GM18907 (cell line): ENCODE measurements around the gene PMPCB.
A peak's percentile ranks its signal among the peaks of the same experiment; 100 is the strongest.

Experiments used
- ATAC-seq: cut with Tn5 transposase; IDR thresholded peaks from one replicate; pipeline ENCODE4 v1.9.1; 2021; ENCODE audit warnings: mild to moderate bottlenecking, moderate library complexity; ENCODE audit not compliant: unreplicated experiment

PMPCB gene

DNA sequence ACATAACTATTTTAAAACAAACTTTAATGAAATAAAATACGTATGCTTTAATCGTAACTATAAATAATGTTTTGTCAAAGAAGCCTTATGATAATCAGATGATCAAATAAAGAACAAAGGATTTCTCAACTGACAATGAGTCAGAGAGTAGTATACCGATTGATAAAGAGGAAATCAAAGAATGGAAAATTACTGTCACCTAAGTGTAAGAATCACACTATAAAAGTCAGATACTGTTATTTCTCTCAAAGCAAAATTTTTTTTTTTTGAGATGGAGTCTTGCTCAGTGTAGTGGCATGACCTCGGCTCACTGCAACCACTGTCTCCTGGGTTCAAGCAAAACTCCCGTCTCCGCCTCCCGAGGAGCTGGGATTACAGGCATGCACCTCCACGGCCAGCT, 28.5 kb downstream of the PMPCB start:
- no peak for ATAC-seq

DNA sequence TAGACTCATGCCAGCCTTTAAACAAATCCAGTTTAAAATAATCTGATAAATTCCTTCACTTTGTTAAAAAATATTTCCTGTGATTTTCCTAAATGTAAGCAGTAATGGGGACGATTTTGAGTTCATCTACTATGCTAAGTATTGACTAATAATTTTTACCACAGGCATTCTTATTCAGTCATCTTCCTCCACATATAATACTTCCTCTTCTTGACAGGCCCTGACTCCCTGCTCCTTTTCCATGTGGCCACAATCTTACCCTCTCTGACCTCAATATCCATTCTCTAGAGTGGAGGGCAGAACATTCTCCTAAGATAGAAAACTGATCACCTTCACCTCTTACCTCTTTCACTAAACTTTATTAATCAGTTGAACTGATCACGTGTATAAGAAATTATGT, 39.5 kb downstream of the PMPCB start:
- no peak for ATAC-seq

DNA sequence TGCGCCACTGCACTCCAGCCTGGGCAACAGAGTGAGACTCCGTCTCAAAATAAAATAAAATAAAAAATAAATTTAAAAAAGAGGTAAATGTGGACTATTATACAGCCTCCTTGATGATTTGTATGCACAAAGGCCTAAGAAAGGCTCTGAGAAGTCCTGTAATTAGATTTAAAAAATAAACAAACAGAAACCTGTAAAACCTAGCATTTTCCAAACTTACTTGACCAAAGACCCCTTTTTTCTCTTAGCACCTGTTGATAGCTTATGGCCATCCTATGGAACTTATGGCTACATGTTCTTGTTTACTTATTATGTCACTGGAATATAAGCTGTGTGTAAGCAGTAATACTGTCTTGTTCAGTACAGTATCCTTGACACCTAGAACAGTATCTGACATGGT, 41.6 kb downstream of the PMPCB start:
- ATAC-seq = no peak

- ATAC-seq = no peak
Measured at GRCh38 chr7:103341466-103341865, 44.2 kb downstream of the PMPCB start.

- ATAC-seq = no peak
Measured at GRCh38 chr7:103343332-103343731, 46.1 kb downstream of the PMPCB start.

GRCh38 chr7:103343758-103344452, 46.7 kb downstream of the PMPCB start:
- peak; percentile 0 for ATAC-seq

DNA sequence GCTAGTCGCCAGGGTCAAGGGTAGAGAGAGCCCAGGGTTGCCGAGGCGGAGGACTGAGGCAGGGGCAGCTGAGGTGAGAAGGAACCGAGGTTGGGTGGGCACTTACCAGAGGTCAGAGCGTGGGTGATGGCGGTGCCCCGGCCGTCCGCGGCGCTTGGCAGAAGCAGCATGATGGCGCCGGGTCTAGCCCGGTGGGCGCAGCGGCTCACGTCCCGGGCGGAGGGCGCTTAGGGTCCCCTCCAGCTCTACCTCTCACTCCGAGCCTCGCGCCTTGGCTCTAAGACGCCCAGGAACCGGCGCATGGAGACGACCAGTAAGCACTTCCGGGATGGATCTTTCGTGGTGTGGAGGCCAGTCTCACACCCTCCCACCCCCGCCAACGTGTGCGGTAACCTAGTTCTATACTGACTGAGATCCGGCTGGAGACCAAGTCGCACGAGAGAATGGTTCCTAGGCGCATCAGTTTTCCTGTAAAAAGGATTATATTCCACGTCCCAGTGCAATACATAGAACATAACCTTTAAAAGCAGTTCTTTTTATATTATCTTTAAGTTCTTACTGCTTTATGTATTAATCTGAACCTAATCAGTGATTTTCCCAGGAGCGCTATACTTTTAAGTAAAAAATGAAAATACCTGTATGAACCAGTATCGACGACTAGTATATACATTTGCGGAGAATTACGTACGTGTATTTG, 47.4 kb downstream of the PMPCB start, which contains the start of gene DNAJC2:
TSS of gene DNAJC2 (minus strand) at position 315 of the 697 bp plus-strand sequence. CDS start at position 170, 145 bp downstream.
- peak; percentile 84 for ATAC-seq

DNA sequence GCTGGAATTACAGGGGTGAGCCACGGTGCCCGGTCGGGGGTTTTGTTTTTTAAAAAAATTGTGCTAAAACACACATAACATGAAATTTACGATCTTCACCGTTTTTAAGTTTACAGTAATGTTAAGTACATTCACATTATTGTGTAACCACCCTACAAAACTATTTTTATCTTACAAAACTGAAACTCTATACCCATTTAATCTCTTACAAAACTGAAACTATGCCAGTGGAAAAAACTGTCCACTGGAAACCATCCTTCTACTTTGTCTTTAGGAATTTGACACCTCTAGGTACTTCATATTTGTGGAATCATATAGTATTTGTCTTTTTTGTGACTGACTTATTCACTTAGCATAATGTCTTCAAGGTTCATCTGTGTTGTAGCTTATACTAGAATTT, 49.2 kb downstream of the PMPCB start:
- no peak for ATAC-seq

DNA sequence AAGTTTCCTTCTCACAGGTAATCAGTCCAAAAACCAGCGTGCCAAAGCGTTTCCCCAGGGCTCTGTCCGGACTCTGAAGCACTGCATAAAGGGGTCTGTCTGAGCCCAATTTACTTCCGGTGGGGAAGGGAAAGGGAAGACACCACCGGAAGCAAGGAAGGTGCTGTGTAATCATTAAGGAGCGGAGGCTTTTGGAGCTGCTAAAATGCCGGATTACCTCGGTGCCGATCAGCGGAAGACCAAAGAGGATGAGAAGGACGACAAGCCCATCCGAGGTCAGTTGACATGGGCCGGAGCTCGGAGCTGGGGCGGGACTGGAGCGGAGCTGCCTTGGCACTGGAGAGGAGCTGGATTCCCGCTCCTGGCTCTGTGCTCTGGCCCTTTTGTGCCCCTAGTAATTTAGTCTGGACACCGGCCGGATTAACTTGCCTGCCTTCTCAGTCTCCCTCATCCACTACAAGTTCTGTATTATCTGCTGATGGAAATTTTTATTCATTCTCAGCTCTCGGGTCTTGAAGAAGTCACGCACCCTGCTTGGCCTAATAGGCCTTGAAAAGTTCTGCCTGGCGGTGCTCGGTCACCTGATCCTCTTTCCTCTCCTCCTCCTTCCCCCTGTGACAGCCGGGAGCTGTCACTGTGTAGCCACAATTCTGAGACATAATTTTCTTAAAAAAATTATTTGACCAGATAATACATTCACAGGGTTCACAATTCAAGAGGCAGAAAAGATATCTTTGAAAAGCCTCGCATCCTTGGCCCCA, 50.5 kb downstream of the PMPCB start, which contains the start of gene PSMC2:
TSS of gene PSMC2 (plus strand) at position 137 of the 761 bp plus-strand sequence. CDS start at position 206, 69 bp downstream.
- peak; percentile 75 for ATAC-seq

DNA sequence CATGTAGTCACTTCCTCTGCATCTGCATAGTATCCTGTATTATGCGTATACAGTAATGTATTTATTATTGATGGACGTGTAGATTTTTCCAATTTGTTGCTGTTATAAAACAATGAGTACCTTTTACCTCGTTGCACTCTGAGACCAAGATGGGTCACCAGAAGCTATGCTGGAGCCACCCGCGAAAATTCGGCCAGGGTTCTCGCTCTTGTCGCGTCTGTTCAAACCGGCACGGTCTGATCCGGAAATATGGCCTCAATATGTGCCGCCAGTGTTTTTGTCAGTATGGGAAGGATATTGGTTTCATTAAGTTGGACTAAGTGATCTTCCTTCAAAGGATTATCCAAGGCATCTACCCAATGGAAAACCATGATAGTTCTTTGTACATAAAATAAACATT, 51.2 kb downstream of the PMPCB start:
- ATAC-seq = no peak

- no peak for ATAC-seq
Measured at GRCh38 chr7:103348959-103349358, 51.7 kb downstream of the PMPCB start.

DNA sequence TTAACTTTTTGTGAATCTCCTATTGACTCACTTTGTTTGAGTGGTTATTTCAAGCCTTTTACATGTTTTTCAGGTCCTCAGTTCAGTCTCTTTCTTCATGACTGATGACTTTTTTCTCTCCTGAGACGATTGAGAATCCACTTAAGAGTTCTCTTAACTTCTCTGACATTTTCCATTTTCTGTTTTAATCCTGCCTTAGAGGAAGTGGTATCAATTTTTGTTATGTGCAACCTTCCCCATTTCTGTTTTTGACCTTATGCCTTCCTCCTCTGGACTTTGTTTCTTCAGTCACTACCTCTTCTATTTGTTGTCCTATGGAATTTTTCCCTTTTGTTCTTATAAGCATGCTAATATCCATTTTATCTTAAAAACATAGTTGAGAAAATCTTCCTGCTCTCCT, 52.6 kb downstream of the PMPCB start:
- ATAC-seq = no peak
